HepG2 (cell line): ENCODE data around the gene TRAPPC4. TPM values are rescaled to one million over a fixed set of nuclear protein-coding genes. Genes with fewer than 3 reads are reported as not detected.
A peak's percentile ranks its signal among the peaks of the same experiment; 100 is the strongest.

ENCODE experiments used
- ATAC-seq: fragments of 200-7000 bp; cut with Tn5 transposase; 3 replicates; pipeline ENCODE4 v1.9.1; 2020; ENCODE audit warnings: mild to moderate bottlenecking, moderate library complexity
- BruUV-seq: library from RNA; stranded (reverse); fragments of 400-500 nt; replicated peaks from 2 replicates; lab custom pipeline; 2021; lab: Mats Ljungman, UMichigan
- CTCF ChIA-PET: fragments of 300-600 bp; formaldehyde crosslinking; extraction: SDS; loops from one replicate; lab custom pipeline; 2021; ENCODE audit warnings: low total read pairs, inconsistent platforms, low intra/inter-chr PET ratio; lab: Yijun Ruan, JAX
- POLR2A ChIA-PET: fragments of 350-600 bp; sonication (Branson Sonifier 250); formaldehyde crosslinking; loops from one replicate; lab custom pipeline; 2020; ENCODE audit warnings: antibody characterized with exemption, inconsistent platforms; lab: Yijun Ruan, JAX
- DNase-seq: peaks from one replicate; pipeline ENCODE4 v3.0.0-alpha.2; 2015; ENCODE audit warnings: low spot score
- FAIRE-seq: peaks from 3 replicates; lab custom pipeline; 2011; peaks lifted over from hg19 to GRCh38; lab: Jason Lieb, UNC
- H2AFZ ChIP-seq: one replicate; pipeline ENCODE4 v1.6.1; 2011; ENCODE audit warnings: low read length, inconsistent platforms
- H3K27ac ChIP-seq: fragments of 300-600 bp; 3 replicates; pipeline ENCODE4 v1.8.0; 2011; ENCODE audit warnings: mixed run types, mild to moderate bottlenecking, mixed read lengths, low read length, inconsistent platforms; ENCODE audit not compliant: insufficient read depth; ENCODE audit errors: extremely low read length
- H3K27me3 ChIP-seq, 2 experiments: fragments of 200-600 bp in 1 of 2; 2 replicates in 1 of 2; 3 replicates in 1 of 2; pipeline versions ENCODE4 v1.6.0 to v1.8.0; 2011; ENCODE audit warnings: low read length in 2 of 2, mild to moderate bottlenecking in 2 of 2, moderate library complexity in 2 of 2, inconsistent platforms in 1 of 2; ENCODE audit not compliant: insufficient read depth in 2 of 2, control insufficient read depth in 1 of 2
- H3K36me3 ChIP-seq, 2 experiments: fragments of 200-600 bp in 1 of 2; replicated peaks in 1 of 2; 2 replicates in 1 of 2; 3 replicates in 1 of 2; pipeline versions ENCODE4 v1.5.1 to v1.8.0; 2011; ENCODE audit warnings: low read length in 2 of 2, inconsistent platforms in 1 of 2; ENCODE audit not compliant: insufficient read depth in 2 of 2, control insufficient read depth in 1 of 2
- H3K4me1 ChIP-seq: 2 replicates; pipeline ENCODE4 v1.5.1; 2012; ENCODE audit warnings: low read length, inconsistent platforms; ENCODE audit not compliant: insufficient read depth
- H3K4me2 ChIP-seq: 2 replicates; pipeline ENCODE4 v1.6.0; 2011; ENCODE audit warnings: low read depth, low read length, inconsistent platforms
- H3K4me3 ChIP-seq, 3 experiments: fragments of 200-600 bp in 1 of 3; sonication (generic), shearing (Covaris generic) in 1 of 3; replicated peaks in 1 of 3; 2 replicates each; pipeline ENCODE4 v1.5.1; 2011 to 2016; ENCODE audit warnings: low read length in 3 of 3, inconsistent platforms in 2 of 3, low read depth in 2 of 3, mild to moderate bottlenecking in 2 of 3, control low read depth in 1 of 3, mixed read lengths in 1 of 3; ENCODE audit not compliant: insufficient read depth in 1 of 3
- H3K79me2 ChIP-seq: one replicate; pipeline ENCODE4 v1.6.1; 2011; ENCODE audit warnings: low read length, inconsistent platforms; ENCODE audit not compliant: insufficient read depth
- H3K9ac ChIP-seq: 2 replicates; pipeline ENCODE4 v1.6.0; 2011; ENCODE audit warnings: mild to moderate bottlenecking, low read depth, low read length, inconsistent platforms; ENCODE audit not compliant: insufficient read depth
- H3K9me3 ChIP-seq: 2 replicates; pipeline ENCODE4 v1.5.1; 2012; ENCODE audit warnings: mild to moderate bottlenecking, low read length
- H4K20me1 ChIP-seq: 2 replicates; pipeline ENCODE4 v1.6.0; 2011; ENCODE audit warnings: inconsistent platforms, mild to moderate bottlenecking, low read length, moderate library complexity; ENCODE audit not compliant: insufficient read depth
- ADNP ChIP-seq: sonication (generic); formaldehyde crosslinking; IDR thresholded peaks from 2 replicates; pipeline ENCODE4 v1.4.0; 2020; ENCODE audit warnings: missing genetic modification reagents
- ASH2L ChIP-seq: fragments of 300-600, 200-600 bp; sonication (generic); IDR thresholded peaks from 2 replicates; pipeline ENCODE4 v1.7.0; 2017; ENCODE audit warnings: low read depth, mild to moderate bottlenecking, moderate library complexity, mixed read lengths, low read length; ENCODE audit not compliant: insufficient read length
- BCL3 ChIP-seq: sonication (generic); formaldehyde crosslinking; IDR thresholded peaks from 2 replicates; pipeline ENCODE4 v1.5.1; 2020; ENCODE audit warnings: mild to moderate bottlenecking, missing genetic modification reagents, moderate library complexity
- DMAP1 ChIP-seq: IDR thresholded peaks from 2 replicates; pipeline ENCODE4 v1.6.1; 2016
- GATA4 ChIP-seq: sonication (generic); IDR thresholded peaks from 2 replicates; pipeline ENCODE4 v1.6.1; 2016; ENCODE audit warnings: antibody characterized with exemption, low read depth, borderline replicate concordance
- IRF9 ChIP-seq: sonication (generic); formaldehyde crosslinking; IDR thresholded peaks from 2 replicates; pipeline ENCODE4 v1.8.0; 2022; ENCODE audit warnings: missing genetic modification reagents, mild to moderate bottlenecking, borderline replicate concordance
- IRX3 ChIP-seq: sonication (generic); formaldehyde crosslinking; IDR thresholded peaks from 2 replicates; pipeline ENCODE4 v1.8.1; 2023; ENCODE audit warnings: mild to moderate bottlenecking, low read depth, missing genetic modification reagents, borderline replicate concordance
- MED1 ChIP-seq: sonication (generic); formaldehyde crosslinking; IDR thresholded peaks from 2 replicates; pipeline ENCODE4 v1.4.0; 2020; ENCODE audit warnings: missing genetic modification reagents
- PRMT3 ChIP-seq: sonication (generic); formaldehyde crosslinking; IDR thresholded peaks from 2 replicates; pipeline ENCODE4 v1.8.1; 2022; ENCODE audit warnings: low read depth, mild to moderate bottlenecking, moderate library complexity, missing genetic modification reagents, borderline replicate concordance
- TBX3 ChIP-seq: fragments of 450-650 bp; IDR thresholded peaks from 2 replicates; pipeline ENCODE4 v1.6.1; 2017; ENCODE audit warnings: antibody characterized with exemption, mild to moderate bottlenecking, inconsistent platforms, borderline replicate concordance
- TRAFD1 ChIP-seq: sonication (generic); formaldehyde crosslinking; IDR thresholded peaks from 2 replicates; pipeline ENCODE4 v1.5.1; 2020; ENCODE audit warnings: missing genetic modification reagents, mild to moderate bottlenecking, borderline replicate concordance
- ZNF891 ChIP-seq: sonication (generic); formaldehyde crosslinking; IDR thresholded peaks from 2 replicates; pipeline ENCODE4 v1.5.0; 2020; ENCODE audit warnings: mild to moderate bottlenecking, missing genetic modification reagents
- ZSCAN21 ChIP-seq: sonication (generic); formaldehyde crosslinking; IDR thresholded peaks from 2 replicates; pipeline ENCODE4 v1.8.0; 2022; ENCODE audit warnings: mild to moderate bottlenecking, missing genetic modification reagents, moderate library complexity, borderline replicate concordance
- WGBS: methylation state at CpG from one replicate; pipeline ENCODE4 v1.1.6; 2017; ENCODE audit warnings: low lambda C conversion rate; 5-methylcytosine and 5-hydroxymethylcytosine counted together
- in situ Hi-C: cut with HindIII; loops from 2 replicates; pipeline ENCODE4 v1.10.0; 2017; ENCODE audit warnings: low pct_unique_long_range_greater_than_20kb; ENCODE audit not compliant: extremely low pct_ligation_motif_present
- intact Hi-C: fragments of 100-400 bp; cut with micrococcal nuclease; formaldehyde crosslinking; loops from one replicate; pipeline ENCODE4 v1.10.0; 2022; ENCODE audit not compliant: unreplicated experiment
- polyA plus RNA-seq, 8 experiments: library from polyadenylated mRNA; depleted of rRNA in 3 of 8; stranded (reverse) in 7 of 8; unstranded in 1 of 8; fragments of >200 nt; fragmentation: Illumina TruSeq in 4 of 8; extraction: Trizol in 4 of 8; gene quantifications; 2 replicates each; pipeline versions ENCODE4 v1.2.1 to v1.2.3, GENCODE V29; 2011 to 2016; ENCODE audit warnings: low read depth in 4 of 8, missing spikeins in 1 of 8, mixed read lengths in 1 of 8; ENCODE audit not compliant: insufficient read depth in 1 of 8
- total RNA-seq, 5 experiments: library from RNA; depleted of rRNA; stranded (reverse); fragments of >200 nt; fragmentation: Illumina TruSeq; extraction: Trizol; gene quantifications; 2 replicates each; pipeline ENCODE4 v1.2.3, GENCODE V29; 2016; ENCODE audit warnings: low read depth in 1 of 5
- TF ChIP-seq, protein P1 (sequence below): sonication (generic); formaldehyde crosslinking; IDR thresholded peaks from 2 replicates; pipeline ENCODE4 v1.4.0; 2020; ENCODE audit warnings: missing genetic modification reagents, borderline replicate concordance

Gene TRAPPC4
- total and polyA plus RNA-seq, 2 of the 13 experiments (the other 11 are each of a cell fraction or from before 2014, with no cell fraction given): 97.4 to 140 TPM

DNA sequence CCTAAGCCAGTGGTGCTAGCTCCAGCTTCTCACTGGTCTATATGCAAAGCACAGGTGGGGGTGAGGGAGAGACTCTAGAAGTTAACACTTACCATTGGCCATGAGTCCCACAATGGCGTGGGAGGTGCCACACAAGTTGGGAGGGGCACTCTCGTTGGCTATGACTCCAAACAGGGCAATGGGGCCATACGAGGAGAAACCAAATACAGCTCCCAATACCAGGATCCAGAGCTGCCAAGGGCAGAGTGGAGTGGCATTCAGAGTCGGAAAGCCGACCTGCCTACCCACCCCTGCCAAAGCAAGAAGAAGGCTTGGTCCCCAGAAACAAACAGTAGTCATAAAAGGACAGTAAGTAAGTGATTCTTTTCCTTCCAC lies 6.5 kb downstream of the TRAPPC4 start (continued):
- TF ChIP-seq BCL3 (CRISPR knock-in tag) (no peak), ZNF891 (CRISPR knock-in tag) (no peak), ZSCAN21 (CRISPR knock-in tag) (0 out of 2 replicates have a peak, but pooled peaks have one; percentile 21), TRAFD1 (CRISPR knock-in tag) (0 out of 2 replicates have a peak, but pooled peaks have one; percentile 14), MED1 (CRISPR knock-in tag) (no peak), TBX3 (no peak), DMAP1 (CRISPR knock-in tag) (no peak)

GRCh38 chr11:119025541-119025940 lies 7.0 kb downstream of the TRAPPC4 start:
- WGBS: 85% methylated on average over 5 of the region's 5 CpGs
- H2AFZ ChIP-seq: no peak overlapping the region
- FAIRE-seq (no peak), ATAC-seq (no peak), DNase-seq (no peak)
- peak overlapping the region; percentile 99 for H3K4me2 ChIP-seq
- intact Hi-C loops: no loop called here
- POLR2A ChIA-PET: interaction anchor here (1.1 to 2.8 kb wide), 4 partner anchors 10 to 60 kb away, joined by 4 to 12 read pairs (median 8); partner anchors contain the start of genes CENATAC, HMBS and VPS11
- peak overlapping the region in 1 of 3 experiments; percentile 82; a peak in 2 of 6 replicates for H3K4me3 ChIP-seq
- peaks cover 5% of the 10 kb centered on the region; the same call in 1 of the 2 replicates for H4K20me1 ChIP-seq
- H3K27me3 ChIP-seq: no peaks in the 10 kb centered on the region; a peak in 1 of 5 replicates
- peak overlapping the region; percentile 77 for H3K27ac ChIP-seq
- CTCF ChIA-PET: no interaction called here
- in situ Hi-C loops: no loop called here
- H3K9me3 ChIP-seq: no peaks in the 10 kb centered on the region
- H3K79me2 ChIP-seq: peaks cover 61% of the 10 kb centered on the region
- H3K9ac ChIP-seq: peak overlapping the region; percentile 77
- peaks cover 4% of the 10 kb centered on the region in 2 experiments; a peak in 3 of 5 replicates for H3K36me3 ChIP-seq
- H3K4me1 ChIP-seq: peaks cover 87% of the 10 kb centered on the region
- BruUV-seq: no TSS peak
- no peak for TF ChIP-seq IRF9 (CRISPR knock-in tag)
- TF ChIP-seq ASH2L: no peak
- no peak for TF ChIP-seq PRMT3 (CRISPR knock-in tag)
- TF ChIP-seq ADNP (CRISPR knock-in tag): no peak
- no peak for TF ChIP-seq GATA4
- TF ChIP-seq, protein P1, sequence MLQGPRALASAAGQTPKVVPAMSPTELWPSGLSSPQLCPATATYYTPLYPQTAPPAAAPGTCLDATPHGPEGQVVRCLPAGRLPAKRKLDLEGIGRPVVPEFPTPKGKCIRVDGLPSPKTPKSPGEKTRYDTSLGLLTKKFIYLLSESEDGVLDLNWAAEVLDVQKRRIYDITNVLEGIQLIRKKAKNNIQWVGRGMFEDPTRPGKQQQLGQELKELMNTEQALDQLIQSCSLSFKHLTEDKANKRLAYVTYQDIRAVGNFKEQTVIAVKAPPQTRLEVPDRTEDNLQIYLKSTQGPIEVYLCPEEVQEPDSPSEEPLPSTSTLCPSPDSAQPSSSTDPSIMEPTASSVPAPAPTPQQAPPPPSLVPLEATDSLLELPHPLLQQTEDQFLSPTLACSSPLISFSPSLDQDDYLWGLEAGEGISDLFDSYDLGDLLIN: no peak
- 0 out of 2 replicates have a peak, but pooled peaks have one; percentile 9 for TF ChIP-seq IRX3 (CRISPR knock-in tag)
